ENCODE data around the gene RGL3.

DNA sequence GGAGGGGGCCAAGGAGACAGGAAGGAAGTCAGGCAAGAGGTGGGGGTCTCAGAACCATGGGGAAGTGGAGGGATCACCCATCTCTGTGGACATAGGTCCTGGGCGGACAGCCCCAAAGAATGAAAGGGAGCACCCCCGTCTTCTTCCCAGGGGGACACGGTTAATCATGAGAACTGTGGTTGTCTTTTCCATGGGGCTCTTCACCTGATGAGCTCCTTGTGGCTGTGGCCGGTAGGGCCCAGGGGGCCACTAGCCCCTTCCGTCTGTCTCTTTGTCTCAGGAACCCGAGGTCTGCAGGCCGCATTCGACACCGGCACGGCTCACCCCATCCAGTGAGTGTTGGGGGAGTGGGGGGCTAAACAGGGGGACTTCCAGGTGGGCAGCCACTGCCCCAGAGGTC is 55.2 kb downstream of the RGL3 start:
- no peak for TF ChIP-seq YY1 (IDR thresholded peaks at IDR 0.05; ENCODE audit: insufficient read depth, insufficient read length)
- no peak for TF ChIP-seq SUZ12 (IDR thresholded peaks at IDR 0.05; ENCODE audit: extremely low read depth, insufficient read depth, insufficient read length)
- no peak for TF ChIP-seq ZNF274 (IDR thresholded peaks at IDR 0.05; ENCODE audit: low read depth, low read length)

Data from NT2/D1 (cell line).